ENCODE results near the gene ALDOC. TPM values are rescaled to one million over a fixed set of nuclear protein-coding genes. Genes with fewer than 3 reads are reported as not detected.

Gene ALDOC
- total and polyA plus RNA-seq, 2 of the 13 experiments (the other 11 are each of a cell fraction or from before 2014, with no cell fraction given) = 15.4 to 60.9 TPM

GRCh38 chr17:28544402-28545140 lies 32.1 kb downstream of the ALDOC start (continued):
- TF ChIP-seq PRDM15 (CRISPR knock-in tag; IDR thresholded peaks at IDR 0.05) (no peak), MEIS1 (CRISPR knock-in tag; IDR thresholded peaks at IDR 0.05; ENCODE audit: borderline replicate concordance) (no peak)

GRCh38 chr17:28541439-28541838 lies 35.3 kb downstream of the ALDOC start:
- POLR2A ChIA-PET = no interaction called here
- ATAC-seq = no peak
- DNase-seq (ENCODE audit: low spot score) = no peak
- intact Hi-C loops (cut with micrococcal nuclease; ENCODE audit: unreplicated experiment) = no loop called here
- Histone ChIP-seq H3K4me2 (ENCODE audit: low read depth, low read length) (no peak overlapping the region), H3K36me3 (replicated peaks in 1 of 2; ENCODE audit: control insufficient read depth in 1 of 2, insufficient read depth in 2 of 2, low read length in 2 of 2) (no peaks in the 10 kb centered on the region), H3K9me3 (ENCODE audit: low read length) (no peaks in the 10 kb centered on the region), H3K27me3 (ENCODE audit: control insufficient read depth in 1 of 2, insufficient read depth in 2 of 2, low read length in 2 of 2) (peaks cover 3 to 13% of the 10 kb centered on the region in 2 experiments; a peak in 4 of 5 replicates), H3K4me3 (replicated peaks in 1 of 3; ENCODE audit: insufficient read depth in 1 of 3, low read depth in 2 of 3, low read length in 3 of 3) (no peak overlapping the region), H3K27ac (ENCODE audit: extremely low read length, insufficient read depth, low read length) (no peak overlapping the region), H3K79me2 (ENCODE audit: insufficient read depth, low read length) (no peaks in the 10 kb centered on the region), H4K20me1 (ENCODE audit: insufficient read depth, low read length) (no peaks in the 10 kb centered on the region), H2AFZ (ENCODE audit: low read length) (no peak overlapping the region), H3K4me1 (ENCODE audit: insufficient read depth, low read length) (peaks cover 6% of the 10 kb centered on the region), H3K9ac (ENCODE audit: insufficient read depth, low read depth, low read length) (no peak overlapping the region)
- in situ Hi-C loops (cut with HindIII; ENCODE audit: extremely low pct_ligation_motif_present, low pct_unique_long_range_greater_than_20kb) = no loop called here
- CTCF ChIA-PET (ENCODE audit: low intra/inter-chr PET ratio, low total read pairs) = interaction anchor here (1.1 to 2.3 kb wide), 3 partner anchors 45 to 53 kb away, joined by 3 to 45 read pairs (median 3); no protein-coding TSS in a partner anchor
- 13% methylated on average over 4 of the region's 4 CpGs for WGBS (ENCODE audit: low lambda C conversion rate)
- no peak for FAIRE-seq
- BruUV-seq (replicated peaks) = no TSS peak
- TF ChIP-seq ZSCAN31 (CRISPR knock-in tag; IDR thresholded peaks at IDR 0.05; ENCODE audit: low read depth) = no peak
- no peak for TF ChIP-seq MAFG (CRISPR knock-in tag; IDR thresholded peaks at IDR 0.05)
- TF ChIP-seq KDM3A (CRISPR knock-in tag; IDR thresholded peaks at IDR 0.05; ENCODE audit: low read depth) = no peak
- TF ChIP-seq RFX5 (IDR thresholded peaks at IDR 0.05; ENCODE audit: low read depth, low read length) = no peak
- TF ChIP-seq RXRB (CRISPR knock-in tag; IDR thresholded peaks at IDR 0.05; ENCODE audit: borderline replicate concordance) = no peak
- TF ChIP-seq ZNF816 (CRISPR knock-in tag; IDR thresholded peaks at IDR 0.05; ENCODE audit: borderline replicate concordance) = no peak
- no peak for TF ChIP-seq TSC22D2 (CRISPR knock-in tag; IDR thresholded peaks at IDR 0.05; ENCODE audit: borderline replicate concordance)
- TF ChIP-seq KDM5A (IDR thresholded peaks at IDR 0.05; ENCODE audit: borderline replicate concordance, low read length) = no peak
- no peak for TF ChIP-seq ZNF569 (CRISPR knock-in tag; IDR thresholded peaks at IDR 0.05; ENCODE audit: borderline replicate concordance)
- no peak for TF ChIP-seq ZNF18 (CRISPR knock-in tag; IDR thresholded peaks at IDR 0.05; ENCODE audit: insufficient replicate concordance)
- no peak for TF ChIP-seq HNF1B (CRISPR knock-in tag; IDR thresholded peaks at IDR 0.05)
- TF ChIP-seq KLF15 (CRISPR knock-in tag; IDR thresholded peaks at IDR 0.05; ENCODE audit: borderline replicate concordance) = no peak
- no peak for TF ChIP-seq MYNN (CRISPR knock-in tag; IDR thresholded peaks at IDR 0.05; ENCODE audit: low read depth)
- no peak for TF ChIP-seq ZNF879 (CRISPR knock-in tag; IDR thresholded peaks at IDR 0.05)
